ENCODE data around the gene TBCA.

The TBCA gene

GRCh38 chr5:77642738-77643653, 133.1 kb downstream of the TBCA start:
- DNase-seq (ENCODE audit: low spot score), result peak; percentile 26

- no peak for DNase-seq (ENCODE audit: low spot score)
Observed at GRCh38 chr5:77641963-77642737, 134.0 kb downstream of the TBCA start.

- no peak for DNase-seq (ENCODE audit: low spot score)
Observed at GRCh38 chr5:77641397-77641943, 134.7 kb downstream of the TBCA start.

Measured in iPS-NIHi11 (cell line).